IPS DF 4.7 (cell line): Measurements from ENCODE around the gene AP5B1.
"Not testable (repeated sequence)": the region's sequence is repeated elsewhere in the genome, so short reads cannot be mapped to it uniquely, and the experiment has no call there.

Experiments
- DNase-seq: peaks from one replicate; pipeline ENCODE4 v3.0.0-alpha.2; 2013; ENCODE audit warnings: low spot score; ENCODE audit errors: extremely low read depth

Gene AP5B1

GRCh38 chr11:65767806-65768205, 13.0 kb downstream of the AP5B1 start:
- DNase-seq = not testable (repeated sequence)

GRCh38 chr11:65767406-65767805, 13.4 kb downstream of the AP5B1 start:
- DNase-seq = no peak

- DNase-seq = no peak
Measured at GRCh38 chr11:65766535-65766934, 14.2 kb downstream of the AP5B1 start.

- no peak for DNase-seq
Measured at GRCh38 chr11:65764434-65764833, 16.3 kb downstream of the AP5B1 start.

GRCh38 chr11:65762816-65763215, 18.0 kb downstream of the AP5B1 start:
- not testable (repeated sequence) for DNase-seq

- DNase-seq = not testable (repeated sequence)
Measured at GRCh38 chr11:65762169-65762568, 18.6 kb downstream of the AP5B1 start.

- no peak for DNase-seq
Measured at GRCh38 chr11:65745049-65745448, 35.7 kb downstream of the AP5B1 start.

GRCh38 chr11:65744699-65745042, 36.1 kb downstream of the AP5B1 start:
- DNase-seq = no peak

- DNase-seq = no peak
Measured at GRCh38 chr11:65744026-65744698, 36.6 kb downstream of the AP5B1 start.

- DNase-seq = no peak
Measured at GRCh38 chr11:65743681-65744025, 37.1 kb downstream of the AP5B1 start.

- no peak for DNase-seq
Measured at GRCh38 chr11:65742353-65742752, 38.4 kb downstream of the AP5B1 start.

GRCh38 chr11:65741185-65741584, 39.6 kb downstream of the AP5B1 start:
- DNase-seq = no peak

GRCh38 chr11:65739022-65739421, 41.8 kb downstream of the AP5B1 start:
- no peak for DNase-seq

GRCh38 chr11:65736810-65737209, 44.0 kb downstream of the AP5B1 start:
- no peak for DNase-seq

- not testable (repeated sequence) for DNase-seq
Measured at GRCh38 chr11:65735111-65735510, 45.7 kb downstream of the AP5B1 start.

GRCh38 chr11:65730461-65730860, 50.3 kb downstream of the AP5B1 start:
- no peak for DNase-seq

- DNase-seq = no peak
Measured at GRCh38 chr11:65727865-65728264, 52.9 kb downstream of the AP5B1 start.

- no peak for DNase-seq
Measured at GRCh38 chr11:65726660-65727059, 54.1 kb downstream of the AP5B1 start.
